Measurements from ENCODE around the gene RAB2B.

DNA sequence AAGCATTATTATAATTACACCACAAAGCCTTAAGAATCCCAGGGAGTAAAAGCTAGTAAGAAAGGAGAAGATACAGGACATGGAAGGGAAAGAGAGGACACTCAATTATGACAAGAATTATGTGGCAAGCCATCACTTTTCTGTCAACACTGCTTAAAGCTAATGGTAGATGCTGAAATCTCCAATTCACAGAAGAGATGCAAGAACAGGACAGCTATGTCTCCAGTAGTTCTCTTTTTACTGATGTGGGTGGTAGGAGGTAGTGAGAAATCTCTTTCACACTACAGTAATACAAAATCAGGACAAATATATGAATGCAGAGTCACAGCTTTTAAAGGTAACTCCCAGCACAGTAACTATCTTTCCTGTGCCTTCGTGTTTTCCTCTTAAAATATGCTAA, 50.1 kb downstream of the RAB2B start:
- TF ChIP-seq CTCF (IDR thresholded peaks at IDR 0.05) (no peak), POLR2A (IDR thresholded peaks at IDR 0.05) (no peak)

Data from lower leg skin (tissue), 3 donors.